ENCODE data around the gene ZDHHC3.

The ZDHHC3 gene

GRCh38 chr3:44890852-44891251 is 85.1 kb downstream of the ZDHHC3 start:
- H3K36me3 ChIP-seq (ENCODE audit: control insufficient read depth in 2 of 2, insufficient read depth in 2 of 2, low read length in 2 of 2), result no peaks in the 10 kb centered on the region
- no peak overlapping the region for H3K27ac ChIP-seq (ENCODE audit: low read depth in 2 of 2, low read length in 2 of 2)
- H3K4me3 ChIP-seq (ENCODE audit: low read length in 2 of 2), result no peak overlapping the region
- H3K9me3 ChIP-seq (ENCODE audit: control insufficient read depth in 2 of 2, low read length in 2 of 2), result no peaks in the 10 kb centered on the region
- H3K4me1 ChIP-seq (ENCODE audit: control insufficient read depth in 2 of 2, insufficient read depth in 2 of 2, low read length in 2 of 2), result no peaks in the 10 kb centered on the region
- H3K9ac ChIP-seq (ENCODE audit: low read depth in 1 of 2, low read length in 2 of 2), result no peak overlapping the region
- H3K27me3 ChIP-seq (ENCODE audit: control insufficient read depth in 2 of 2, insufficient read depth in 2 of 2, low read length in 2 of 2), result no peaks in the 10 kb centered on the region

GRCh38 chr3:44890258-44890657 is 85.7 kb downstream of the ZDHHC3 start:
- H3K27me3 ChIP-seq (ENCODE audit: control insufficient read depth in 2 of 2, insufficient read depth in 2 of 2, low read length in 2 of 2), result no peaks in the 10 kb centered on the region
- H3K36me3 ChIP-seq (ENCODE audit: control insufficient read depth in 2 of 2, insufficient read depth in 2 of 2, low read length in 2 of 2), result no peaks in the 10 kb centered on the region
- no peaks in the 10 kb centered on the region for H3K9me3 ChIP-seq (ENCODE audit: control insufficient read depth in 2 of 2, low read length in 2 of 2)
- no peak overlapping the region for H3K9ac ChIP-seq (ENCODE audit: low read depth in 1 of 2, low read length in 2 of 2)
- H3K27ac ChIP-seq (ENCODE audit: low read depth in 2 of 2, low read length in 2 of 2), result no peak overlapping the region
- no peak overlapping the region for H3K4me3 ChIP-seq (ENCODE audit: low read length in 2 of 2)
- H3K4me1 ChIP-seq (ENCODE audit: control insufficient read depth in 2 of 2, insufficient read depth in 2 of 2, low read length in 2 of 2), result no peaks in the 10 kb centered on the region

DNA sequence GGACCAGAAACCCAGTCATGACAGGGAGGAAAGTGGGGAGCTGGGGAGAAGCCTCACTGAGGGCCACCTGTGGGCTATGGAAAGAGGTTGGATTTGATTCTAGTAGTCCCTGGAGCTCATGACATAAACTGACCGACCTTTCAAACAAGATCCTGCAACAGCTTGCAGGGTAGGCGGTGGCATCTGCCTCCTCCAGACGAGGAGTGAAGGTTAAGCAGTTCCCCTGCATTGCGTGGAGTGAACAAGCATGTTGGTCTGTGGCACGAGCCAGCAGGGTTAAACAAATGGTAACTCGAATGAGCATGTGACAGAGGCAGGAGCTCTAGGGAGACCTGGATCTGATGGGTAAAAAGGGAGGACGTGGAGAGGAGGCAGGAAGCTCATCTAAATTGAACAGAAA is 88.9 kb downstream of the ZDHHC3 start:
- Histone ChIP-seq H3K9ac (ENCODE audit: low read depth in 1 of 2, low read length in 2 of 2) (no peak overlapping the region), H3K9me3 (ENCODE audit: control insufficient read depth in 2 of 2, low read length in 2 of 2) (no peaks in the 10 kb centered on the region), H3K4me1 (ENCODE audit: control insufficient read depth in 2 of 2, insufficient read depth in 2 of 2, low read length in 2 of 2) (no peaks in the 10 kb centered on the region), H3K27me3 (ENCODE audit: control insufficient read depth in 2 of 2, insufficient read depth in 2 of 2, low read length in 2 of 2) (peaks cover 2 to 3% of the 10 kb centered on the region in 2 donors), H3K4me3 (ENCODE audit: low read length in 2 of 2) (no peak overlapping the region), H3K27ac (ENCODE audit: low read depth in 2 of 2, low read length in 2 of 2) (no peak overlapping the region), H3K36me3 (ENCODE audit: control insufficient read depth in 2 of 2, insufficient read depth in 2 of 2, low read length in 2 of 2) (no peaks in the 10 kb centered on the region)

GRCh38 chr3:44886561-44886960 is 89.4 kb downstream of the ZDHHC3 start:
- H3K9me3 ChIP-seq (ENCODE audit: control insufficient read depth in 2 of 2, low read length in 2 of 2), result no peaks in the 10 kb centered on the region
- no peak overlapping the region for H3K4me3 ChIP-seq (ENCODE audit: low read length in 2 of 2)
- no peaks in the 10 kb centered on the region for H3K4me1 ChIP-seq (ENCODE audit: control insufficient read depth in 2 of 2, insufficient read depth in 2 of 2, low read length in 2 of 2)
- H3K9ac ChIP-seq (ENCODE audit: low read depth in 1 of 2, low read length in 2 of 2), result no peak overlapping the region
- H3K36me3 ChIP-seq (ENCODE audit: control insufficient read depth in 2 of 2, insufficient read depth in 2 of 2, low read length in 2 of 2), result no peaks in the 10 kb centered on the region
- H3K27me3 ChIP-seq (ENCODE audit: control insufficient read depth in 2 of 2, insufficient read depth in 2 of 2, low read length in 2 of 2), result peaks cover 2 to 3% of the 10 kb centered on the region in 2 donors
- H3K27ac ChIP-seq (ENCODE audit: low read depth in 2 of 2, low read length in 2 of 2), result no peak overlapping the region

DNA sequence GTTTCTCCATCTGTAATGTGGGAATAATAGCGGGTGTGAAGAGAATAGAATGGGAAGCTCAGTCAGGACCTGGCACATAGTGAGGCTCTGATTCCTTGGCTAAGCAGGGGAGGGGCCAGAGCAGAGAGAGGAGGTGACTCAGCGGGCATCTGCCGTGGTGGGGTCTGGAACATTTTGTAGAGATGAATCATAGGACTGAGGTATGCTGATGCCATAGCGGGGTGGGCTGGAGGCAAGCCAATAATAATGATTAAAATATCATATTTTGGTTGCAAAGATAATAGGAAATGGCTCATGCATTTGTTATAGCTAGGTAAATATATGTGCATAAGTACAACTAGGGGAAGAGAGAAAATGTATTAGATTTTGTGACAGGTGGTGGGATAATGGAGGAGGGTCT is 90.4 kb downstream of the ZDHHC3 start:
- no peaks in the 10 kb centered on the region for H3K4me1 ChIP-seq (ENCODE audit: control insufficient read depth in 2 of 2, insufficient read depth in 2 of 2, low read length in 2 of 2)
- peaks cover 2 to 3% of the 10 kb centered on the region in 2 donors for H3K27me3 ChIP-seq (ENCODE audit: control insufficient read depth in 2 of 2, insufficient read depth in 2 of 2, low read length in 2 of 2)
- no peaks in the 10 kb centered on the region for H3K9me3 ChIP-seq (ENCODE audit: control insufficient read depth in 2 of 2, low read length in 2 of 2)
- no peaks in the 10 kb centered on the region for H3K36me3 ChIP-seq (ENCODE audit: control insufficient read depth in 2 of 2, insufficient read depth in 2 of 2, low read length in 2 of 2)
- no peak overlapping the region for H3K9ac ChIP-seq (ENCODE audit: low read depth in 1 of 2, low read length in 2 of 2)
- H3K4me3 ChIP-seq (ENCODE audit: low read length in 2 of 2), result no peak overlapping the region
- H3K27ac ChIP-seq (ENCODE audit: low read depth in 2 of 2, low read length in 2 of 2), result no peak overlapping the region

DNA sequence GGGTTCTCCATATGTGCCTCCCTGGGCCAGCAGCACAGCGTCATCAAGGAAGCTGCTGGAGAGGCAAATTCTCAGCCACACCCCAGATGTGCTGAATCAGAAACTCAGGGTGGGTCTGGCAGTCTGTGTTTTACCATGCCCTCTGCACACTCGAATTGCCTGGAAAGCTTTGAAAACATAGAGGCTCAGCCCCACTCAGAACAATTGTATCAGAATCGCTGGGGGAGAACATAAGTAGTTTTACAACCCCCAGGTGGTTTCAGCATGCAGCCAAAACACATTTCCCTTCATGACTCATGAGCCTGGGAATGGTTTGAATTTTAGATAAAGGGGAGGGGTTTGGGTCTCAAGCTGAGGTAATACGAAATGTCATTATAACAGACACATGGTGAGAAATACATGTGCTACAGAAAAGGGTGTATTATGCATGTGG is 92.0 kb downstream of the ZDHHC3 start:
- H3K27me3 ChIP-seq (ENCODE audit: control insufficient read depth in 2 of 2, insufficient read depth in 2 of 2, low read length in 2 of 2), result peaks cover 2 to 3% of the 10 kb centered on the region in 2 donors
- no peaks in the 10 kb centered on the region for H3K36me3 ChIP-seq (ENCODE audit: control insufficient read depth in 2 of 2, insufficient read depth in 2 of 2, low read length in 2 of 2)
- H3K4me1 ChIP-seq (ENCODE audit: control insufficient read depth in 2 of 2, insufficient read depth in 2 of 2, low read length in 2 of 2), result no peaks in the 10 kb centered on the region
- no peak overlapping the region for H3K4me3 ChIP-seq (ENCODE audit: low read length in 2 of 2)
- no peaks in the 10 kb centered on the region for H3K9me3 ChIP-seq (ENCODE audit: control insufficient read depth in 2 of 2, low read length in 2 of 2)
- no peak overlapping the region for H3K9ac ChIP-seq (ENCODE audit: low read depth in 1 of 2, low read length in 2 of 2)
- no peak overlapping the region for H3K27ac ChIP-seq (ENCODE audit: low read depth in 2 of 2, low read length in 2 of 2)

- Histone ChIP-seq H3K9ac (ENCODE audit: low read depth in 1 of 2, low read length in 2 of 2) (no peak overlapping the region), H3K4me1 (ENCODE audit: control insufficient read depth in 2 of 2, insufficient read depth in 2 of 2, low read length in 2 of 2) (no peaks in the 10 kb centered on the region), H3K27ac (ENCODE audit: low read depth in 2 of 2, low read length in 2 of 2) (no peak overlapping the region), H3K9me3 (ENCODE audit: control insufficient read depth in 2 of 2, low read length in 2 of 2) (no peaks in the 10 kb centered on the region), H3K27me3 (ENCODE audit: control insufficient read depth in 2 of 2, insufficient read depth in 2 of 2, low read length in 2 of 2) (peaks cover 2 to 3% of the 10 kb centered on the region in 2 donors), H3K36me3 (ENCODE audit: control insufficient read depth in 2 of 2, insufficient read depth in 2 of 2, low read length in 2 of 2) (no peaks in the 10 kb centered on the region), H3K4me3 (ENCODE audit: low read length in 2 of 2) (no peak overlapping the region)
Observed at GRCh38 chr3:44883213-44883955, 92.6 kb downstream of the ZDHHC3 start.

GRCh38 chr3:44880284-44880683 is 95.7 kb downstream of the ZDHHC3 start:
- H3K27ac ChIP-seq (ENCODE audit: low read depth in 2 of 2, low read length in 2 of 2), result no peak overlapping the region
- peaks cover 2 to 3% of the 10 kb centered on the region in 2 donors for H3K27me3 ChIP-seq (ENCODE audit: control insufficient read depth in 2 of 2, insufficient read depth in 2 of 2, low read length in 2 of 2)
- no peaks in the 10 kb centered on the region for H3K9me3 ChIP-seq (ENCODE audit: control insufficient read depth in 2 of 2, low read length in 2 of 2)
- H3K36me3 ChIP-seq (ENCODE audit: control insufficient read depth in 2 of 2, insufficient read depth in 2 of 2, low read length in 2 of 2), result no peaks in the 10 kb centered on the region
- H3K4me1 ChIP-seq (ENCODE audit: control insufficient read depth in 2 of 2, insufficient read depth in 2 of 2, low read length in 2 of 2), result no peaks in the 10 kb centered on the region
- no peak overlapping the region for H3K9ac ChIP-seq (ENCODE audit: low read depth in 1 of 2, low read length in 2 of 2)
- no peak overlapping the region for H3K4me3 ChIP-seq (ENCODE audit: low read length in 2 of 2)

DNA sequence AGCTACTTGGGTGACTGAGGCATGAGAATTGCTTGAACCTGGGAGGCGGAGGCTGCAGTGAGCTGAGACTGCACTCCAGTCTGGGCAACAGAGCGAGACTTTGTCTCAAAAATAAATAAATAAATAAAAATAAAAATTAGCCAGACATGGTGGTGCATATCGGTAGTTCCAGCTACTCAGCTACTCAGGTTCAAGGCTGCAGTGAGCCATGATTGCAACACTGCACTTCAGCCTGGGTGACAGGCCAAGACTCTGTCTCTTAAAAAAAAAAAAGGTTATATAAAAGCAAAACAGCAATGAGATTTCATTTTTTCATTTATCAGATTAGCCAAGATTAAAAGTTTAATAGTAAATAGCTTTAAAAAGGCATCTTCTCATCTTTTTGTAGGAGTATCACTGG is 98.6 kb downstream of the ZDHHC3 start:
- no peaks in the 10 kb centered on the region for H3K36me3 ChIP-seq (ENCODE audit: control insufficient read depth in 2 of 2, insufficient read depth in 2 of 2, low read length in 2 of 2)
- no peak overlapping the region for H3K4me3 ChIP-seq (ENCODE audit: low read length in 2 of 2)
- no peaks in the 10 kb centered on the region for H3K9me3 ChIP-seq (ENCODE audit: control insufficient read depth in 2 of 2, low read length in 2 of 2)
- H3K9ac ChIP-seq (ENCODE audit: low read depth in 1 of 2, low read length in 2 of 2), result no peak overlapping the region
- H3K27me3 ChIP-seq (ENCODE audit: control insufficient read depth in 2 of 2, insufficient read depth in 2 of 2, low read length in 2 of 2), result no peaks in the 10 kb centered on the region
- no peak overlapping the region for H3K27ac ChIP-seq (ENCODE audit: low read depth in 2 of 2, low read length in 2 of 2)
- H3K4me1 ChIP-seq (ENCODE audit: control insufficient read depth in 2 of 2, insufficient read depth in 2 of 2, low read length in 2 of 2), result no peaks in the 10 kb centered on the region

GRCh38 chr3:44875596-44875995 is 100.4 kb downstream of the ZDHHC3 start:
- no peak overlapping the region for H3K9ac ChIP-seq (ENCODE audit: low read depth in 1 of 2, low read length in 2 of 2)
- no peaks in the 10 kb centered on the region for H3K36me3 ChIP-seq (ENCODE audit: control insufficient read depth in 2 of 2, insufficient read depth in 2 of 2, low read length in 2 of 2)
- H3K9me3 ChIP-seq (ENCODE audit: control insufficient read depth in 2 of 2, low read length in 2 of 2), result no peaks in the 10 kb centered on the region

More at GRCh38 chr3:44875596-44875995, 100.4 kb downstream of the ZDHHC3 start:
- Histone ChIP-seq H3K27ac (ENCODE audit: low read depth in 2 of 2, low read length in 2 of 2) (no peak overlapping the region), H3K27me3 (ENCODE audit: control insufficient read depth in 2 of 2, insufficient read depth in 2 of 2, low read length in 2 of 2) (no peaks in the 10 kb centered on the region), H3K4me1 (ENCODE audit: control insufficient read depth in 2 of 2, insufficient read depth in 2 of 2, low read length in 2 of 2) (peaks cover 0 to 3% of the 10 kb centered on the region in 2 donors), H3K4me3 (ENCODE audit: low read length in 2 of 2) (no peak overlapping the region)

Data from mucosa of rectum (tissue), 2 donors.